NB4 (cell line): Measurements from ENCODE around the gene MTIF3.
A peak's percentile ranks its signal among the peaks of the same experiment; 100 is the strongest.

Experiments
- DNase-seq: peaks from one replicate; pipeline ENCODE4 v3.0.0; 2010; ENCODE audit warnings: low read depth
- H3K4me3 ChIP-seq: one replicate; pipeline ENCODE4 v1.5.1; 2011; ENCODE audit warnings: mild to moderate bottlenecking, low read depth, low read length, moderate library complexity
- MYC ChIP-seq: IDR thresholded peaks from 2 replicates; pipeline ENCODE4 v1.6.1; 2011; ENCODE audit warnings: low read depth, low read length
- POLR2A ChIP-seq: IDR thresholded peaks from 2 replicates; pipeline ENCODE4 v1.6.1; 2011; ENCODE audit warnings: mild to moderate bottlenecking; ENCODE audit not compliant: insufficient read length; ENCODE audit errors: extremely low read depth
- TF ChIP-seq, protein P1 (sequence below): IDR thresholded peaks from 2 replicates; pipeline ENCODE4 v1.6.1; 2011; ENCODE audit warnings: low read depth, low read length
- TF ChIP-seq, protein P2 (sequence below): IDR thresholded peaks from one replicate; pipeline ENCODE4 v1.5.1; 2012; ENCODE audit warnings: low read depth, low read length

MTIF3 gene

GRCh38 chr13:27493981-27494380 lies 43.6 kb upstream of the MTIF3 start:
- TF ChIP-seq, protein P1, sequence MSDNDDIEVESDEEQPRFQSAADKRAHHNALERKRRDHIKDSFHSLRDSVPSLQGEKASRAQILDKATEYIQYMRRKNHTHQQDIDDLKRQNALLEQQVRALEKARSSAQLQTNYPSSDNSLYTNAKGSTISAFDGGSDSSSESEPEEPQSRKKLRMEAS: no peak
- TF ChIP-seq, protein P2, sequence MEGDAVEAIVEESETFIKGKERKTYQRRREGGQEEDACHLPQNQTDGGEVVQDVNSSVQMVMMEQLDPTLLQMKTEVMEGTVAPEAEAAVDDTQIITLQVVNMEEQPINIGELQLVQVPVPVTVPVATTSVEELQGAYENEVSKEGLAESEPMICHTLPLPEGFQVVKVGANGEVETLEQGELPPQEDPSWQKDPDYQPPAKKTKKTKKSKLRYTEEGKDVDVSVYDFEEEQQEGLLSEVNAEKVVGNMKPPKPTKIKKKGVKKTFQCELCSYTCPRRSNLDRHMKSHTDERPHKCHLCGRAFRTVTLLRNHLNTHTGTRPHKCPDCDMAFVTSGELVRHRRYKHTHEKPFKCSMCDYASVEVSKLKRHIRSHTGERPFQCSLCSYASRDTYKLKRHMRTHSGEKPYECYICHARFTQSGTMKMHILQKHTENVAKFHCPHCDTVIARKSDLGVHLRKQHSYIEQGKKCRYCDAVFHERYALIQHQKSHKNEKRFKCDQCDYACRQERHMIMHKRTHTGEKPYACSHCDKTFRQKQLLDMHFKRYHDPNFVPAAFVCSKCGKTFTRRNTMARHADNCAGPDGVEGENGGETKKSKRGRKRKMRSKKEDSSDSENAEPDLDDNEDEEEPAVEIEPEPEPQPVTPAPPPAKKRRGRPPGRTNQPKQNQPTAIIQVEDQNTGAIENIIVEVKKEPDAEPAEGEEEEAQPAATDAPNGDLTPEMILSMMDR: no peak
- TF ChIP-seq MYC: no peak
- no peak for TF ChIP-seq POLR2A
- no peak overlapping the region for H3K4me3 ChIP-seq
- no peak for DNase-seq

- no peak for DNase-seq
- no peak overlapping the region for H3K4me3 ChIP-seq
- TF ChIP-seq POLR2A (no peak), MYC (no peak)
- TF ChIP-seq, protein P2: no peak
- TF ChIP-seq, protein P1: no peak
These were observed 39.1 kb upstream of the MTIF3 start for GRCh38 chr13:27489456-27489855.

- TF ChIP-seq, protein P1: no peak
- TF ChIP-seq MYC (no peak), POLR2A (no peak)
- TF ChIP-seq, protein P2: no peak
- no peak overlapping the region for H3K4me3 ChIP-seq
- no peak for DNase-seq
These were observed 37.4 kb upstream of the MTIF3 start for GRCh38 chr13:27487776-27488175.

DNA sequence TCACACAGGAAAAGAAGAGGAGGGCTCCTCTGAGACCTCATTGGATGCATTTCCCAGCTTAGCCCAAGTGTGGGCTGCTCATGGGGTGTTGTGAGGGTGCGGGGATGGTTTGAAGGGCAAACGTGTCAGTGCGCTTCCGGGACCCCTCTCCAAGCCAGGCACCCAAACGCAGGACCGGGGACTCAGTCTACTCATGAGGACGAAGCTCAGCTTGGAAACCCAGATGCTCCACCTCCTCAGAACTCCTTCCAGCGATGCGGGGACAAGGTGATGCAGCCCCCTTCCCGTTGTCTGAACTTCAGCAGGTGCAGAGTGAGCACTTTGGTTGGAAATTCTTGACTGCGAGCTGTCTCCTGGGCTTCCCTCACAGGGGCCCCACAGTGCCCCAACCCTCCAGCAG lies 33.1 kb upstream of the MTIF3 start:
- DNase-seq: no peak
- no peak overlapping the region for H3K4me3 ChIP-seq
- TF ChIP-seq MYC (no peak), POLR2A (no peak)
- TF ChIP-seq, protein P2: no peak
- TF ChIP-seq, protein P1: no peak

GRCh38 chr13:27482983-27483382 lies 32.6 kb upstream of the MTIF3 start:
- TF ChIP-seq POLR2A (no peak), MYC (no peak)
- TF ChIP-seq, protein P2: no peak
- TF ChIP-seq, protein P1: no peak
- DNase-seq: peak; percentile 56

DNA sequence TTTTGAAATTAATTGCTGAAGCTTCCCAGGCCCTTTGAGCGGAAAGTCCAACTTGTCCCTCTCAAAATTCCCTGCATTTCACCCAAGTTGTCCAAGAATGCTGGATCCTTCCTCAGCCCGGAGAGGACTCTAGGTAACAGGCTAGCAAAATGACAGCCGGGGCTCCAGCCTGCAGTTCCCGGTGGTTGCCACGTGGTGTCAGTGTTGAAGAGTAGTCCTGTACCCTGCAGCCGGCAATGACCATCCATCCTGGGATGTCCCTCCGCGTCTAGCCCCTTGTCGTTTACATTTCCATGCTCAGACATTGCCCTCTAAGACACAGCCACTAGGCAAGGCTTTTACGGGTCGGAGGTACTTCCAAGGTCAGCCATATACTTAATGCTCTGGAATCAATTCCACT lies 31.4 kb upstream of the MTIF3 start:
- H3K4me3 ChIP-seq: no peak overlapping the region
- peak; percentile 56 for DNase-seq
- no peak for TF ChIP-seq POLR2A
- TF ChIP-seq, protein P2: peak; percentile 78
- TF ChIP-seq, protein P1: peak; percentile 93
- no peak for TF ChIP-seq MYC

More at GRCh38 chr13:27482983-27483382, 32.6 kb upstream of the MTIF3 start:
- no peak overlapping the region for H3K4me3 ChIP-seq
